ENCODE data around the gene NT5C3B. TPM values are rescaled to one million over a fixed set of nuclear protein-coding genes. Genes with fewer than 3 reads are reported as not detected.

The NT5C3B gene

DNA sequence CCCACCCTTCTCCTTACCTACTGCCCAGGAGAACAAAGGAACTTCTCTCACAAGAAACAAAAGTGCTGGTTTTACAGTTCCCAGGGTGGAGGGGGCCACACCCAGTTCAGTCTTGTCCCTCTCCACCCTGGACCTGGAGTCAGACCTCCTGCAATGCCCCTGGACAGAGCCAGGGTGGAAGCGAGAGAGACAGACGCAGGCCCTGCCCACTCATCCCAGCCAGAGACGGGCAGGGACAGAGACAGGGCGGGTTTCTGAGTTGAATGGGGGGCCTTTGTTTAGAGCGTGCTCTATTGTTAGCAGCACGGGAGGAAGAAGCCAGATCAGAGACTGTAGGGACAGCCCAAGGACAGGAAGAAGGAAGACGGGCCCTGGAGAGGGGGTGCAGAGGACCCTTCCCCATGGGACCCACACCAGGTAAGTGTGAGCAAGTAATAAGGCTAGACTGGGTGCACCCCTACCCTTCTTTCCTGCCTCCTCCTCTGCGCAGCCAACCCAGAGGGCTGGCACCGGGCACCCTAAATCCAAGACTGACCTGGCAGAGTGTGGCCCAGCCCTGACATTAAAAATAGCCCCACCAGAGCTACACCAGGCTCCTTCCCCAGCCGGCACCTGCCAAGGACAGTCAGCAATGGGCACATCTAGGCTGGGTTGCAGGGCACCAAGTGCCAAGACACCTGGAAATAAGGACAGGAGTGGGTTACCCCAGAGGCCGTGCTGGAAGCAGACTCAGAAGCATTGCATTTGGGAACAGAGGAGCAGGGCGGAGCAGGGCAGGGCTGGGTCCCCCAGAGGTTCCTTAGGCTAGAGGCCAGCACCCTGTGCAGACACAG is 60.4 kb downstream of the NT5C3B start:
- WGBS, result 90% methylated on average over 12 of the region's 12 CpGs
- peaks cover 0 to 13% of the 10 kb centered on the region in 2 experiments for H3K27me3 ChIP-seq (ENCODE audit: control insufficient read depth in 1 of 2, insufficient read depth in 1 of 2, low read length in 2 of 2)
- H2AFZ ChIP-seq (ENCODE audit: low read depth, low read length), result no peak overlapping the region
- peaks cover 0 to 60% of the 10 kb centered on the region in 2 experiments for H3K36me3 ChIP-seq (ENCODE audit: control insufficient read depth in 1 of 2, insufficient read depth in 2 of 2, low read depth in 1 of 2, low read length in 2 of 2)
- H3K18ac ChIP-seq (ENCODE audit: low read depth in 1 of 2, low read length in 2 of 2), result peak overlapping the region; percentile 35 to 87
- peak overlapping the region in 1 of 2 experiments; percentile 97 for H2BK12ac ChIP-seq (ENCODE audit: low read length in 2 of 2)
- peak overlapping the region; percentile 92 for H2AK5ac ChIP-seq (ENCODE audit: low read length, severe bottlenecking)
- H3K4me2 ChIP-seq (ENCODE audit: low read length, poor library complexity, severe bottlenecking), result no peak overlapping the region
- H4K91ac ChIP-seq (ENCODE audit: low read length), result peak overlapping the region; percentile 57
- H3K27ac ChIP-seq (ENCODE audit: low read length, poor library complexity, severe bottlenecking), result peak overlapping the region; percentile 95
- H2BK5ac ChIP-seq (ENCODE audit: low read depth, low read length, poor library complexity, severe bottlenecking), result peak overlapping the region; percentile 93
- no peak overlapping the region for H2BK15ac ChIP-seq (ENCODE audit: low read depth, poor library complexity, severe bottlenecking)
- H2BK120ac ChIP-seq (ENCODE audit: low read depth, low read length), result no peak overlapping the region
- H3K4me1 ChIP-seq (ENCODE audit: control insufficient read depth, insufficient read depth, low read depth, low read length), result peaks cover 70% of the 10 kb centered on the region
- no peak overlapping the region for H3K23ac ChIP-seq (ENCODE audit: low read length in 2 of 2)
- H3K9me3 ChIP-seq (ENCODE audit: control insufficient read depth, low read length), result no peaks in the 10 kb centered on the region
- peak overlapping the region; percentile 60 for H3K4ac ChIP-seq (ENCODE audit: low read depth in 1 of 2, low read length in 2 of 2)
- peak overlapping the region in 1 of 2 experiments; percentile 66 for H3K14ac ChIP-seq (ENCODE audit: low read length in 2 of 2)
- peak overlapping the region; percentile 67 for H4K8ac ChIP-seq (ENCODE audit: low read length)
- peaks cover 10% of the 10 kb centered on the region for H3K79me1 ChIP-seq (replicated peaks; ENCODE audit: low read length, poor library complexity, severe bottlenecking)
- H3K4me3 ChIP-seq (ENCODE audit: insufficient read depth in 1 of 2, low read depth in 1 of 2, low read length in 2 of 2), result no peak overlapping the region
- H3K9ac ChIP-seq (ENCODE audit: low read length), result no peak overlapping the region
- no peak for DNase-seq

Small RNAs within 50 kb of the gene (small RNA-seq; reads per million reads assigned to genes)
- gene AC125257.2 (ENCODE audit: low read depth), result not detected

Data from mesenchymal stem cell (in vitro differentiated cells and primary cell).